CD14-positive monocyte (primary cell): ENCODE data around the gene BFSP2. TPM values are rescaled to one million over a fixed set of nuclear protein-coding genes. Genes with fewer than 3 reads are reported as not detected.

Experiments
- DNase-seq, 3 donors: peaks; one replicate each; pipeline ENCODE4 v3.0.0-alpha.2; 2011 to 2022
- H2AFZ ChIP-seq: 2 replicates; pipeline ENCODE4 v1.6.0; 2012; ENCODE audit warnings: mild to moderate bottlenecking, low read depth, low read length, inconsistent platforms; ENCODE audit not compliant: insufficient read depth, poor library complexity, severe bottlenecking
- H3K27ac ChIP-seq, 2 donors: 1 replicate in 1 of 2; 2 replicates in 1 of 2; pipeline ENCODE4 v1.5.1; 2012 to 2013; ENCODE audit warnings: low read length in 2 of 2, control low read depth in 1 of 2, inconsistent platforms in 1 of 2, low read depth in 1 of 2, mild to moderate bottlenecking in 1 of 2
- H3K27me3 ChIP-seq, 2 donors: one replicate each; pipeline versions ENCODE4 v1.6.0 to v1.6.1; 2011 to 2013; ENCODE audit warnings: low read length in 2 of 2; ENCODE audit not compliant: control insufficient read depth in 2 of 2, insufficient read depth in 2 of 2
- H3K36me3 ChIP-seq, 2 donors: replicated peaks in 1 of 2; 1 replicate in 1 of 2; 2 replicates in 1 of 2; pipeline versions ENCODE4 v1.5.1 to v1.6.1; 2012 to 2013; ENCODE audit warnings: low read length in 2 of 2, control low read depth in 1 of 2, inconsistent platforms in 1 of 2, mild to moderate bottlenecking in 1 of 2; ENCODE audit not compliant: insufficient read depth in 2 of 2, control insufficient read depth in 1 of 2
- H3K4me1 ChIP-seq, 2 donors: 1 replicate in 1 of 2; 2 replicates in 1 of 2; pipeline versions ENCODE4 v1.5.1 to v1.6.1; 2012 to 2013; ENCODE audit warnings: low read length in 2 of 2, control low read depth in 1 of 2, inconsistent platforms in 1 of 2, mild to moderate bottlenecking in 1 of 2, moderate library complexity in 1 of 2; ENCODE audit not compliant: insufficient read depth in 2 of 2, control insufficient read depth in 1 of 2
- H3K4me2 ChIP-seq: replicated peaks from 2 replicates; pipeline ENCODE3; 2012; ENCODE audit warnings: low read length, moderate library complexity, mild to moderate bottlenecking; ENCODE audit not compliant: poor library complexity, severe bottlenecking; ENCODE audit errors: extremely low read depth
- H3K4me3 ChIP-seq, 3 experiments: fragments of 200-600 bp in 1 of 3; sonication (generic) in 1 of 3; replicated peaks in 1 of 3; 1 replicate in 2 of 3; 2 replicates in 1 of 3; pipeline ENCODE4 v1.5.1; 2011 to 2013; ENCODE audit warnings: low read length in 3 of 3, mild to moderate bottlenecking in 3 of 3, control low read depth in 2 of 3, low read depth in 2 of 3, inconsistent platforms in 1 of 3, moderate library complexity in 1 of 3
- H3K79me2 ChIP-seq: 2 replicates; pipeline ENCODE4 v1.6.0; 2012; ENCODE audit warnings: mild to moderate bottlenecking, control low read depth, inconsistent platforms, low read length, moderate library complexity; ENCODE audit not compliant: insufficient read depth
- H3K9ac ChIP-seq: 2 replicates; pipeline ENCODE4 v1.6.0; 2017; ENCODE audit warnings: low read length, mild to moderate bottlenecking; ENCODE audit not compliant: insufficient read depth, poor library complexity, severe bottlenecking
- H3K9me3 ChIP-seq, 2 donors: replicated peaks in 1 of 2; 1 replicate in 1 of 2; 2 replicates in 1 of 2; pipeline versions ENCODE4 v1.5.1 to v1.6.1; 2012 to 2013; ENCODE audit warnings: low read length in 2 of 2, control low read depth in 1 of 2; ENCODE audit not compliant: control insufficient read depth in 1 of 2, insufficient read depth in 1 of 2
- H4K20me1 ChIP-seq: 2 replicates; pipeline ENCODE4 v1.6.0; 2012; ENCODE audit warnings: mild to moderate bottlenecking, low read length, control low read depth, moderate library complexity; ENCODE audit not compliant: insufficient read depth
- H3K27ac Mint-ChIP-seq, 7 donors: one replicate each; pipeline ENCODE4 v1.8.0; 2020; ENCODE audit warnings: mild to moderate bottlenecking in 7 of 7, mixed read lengths in 7 of 7, moderate library complexity in 6 of 7, inconsistent platforms in 2 of 7
- H3K27me3 Mint-ChIP-seq, 3 donors: one replicate each; pipeline ENCODE4 v1.8.0; 2021 to 2022; ENCODE audit warnings: low read depth in 3 of 3, mild to moderate bottlenecking in 3 of 3, mixed read lengths in 3 of 3, moderate library complexity in 3 of 3, inconsistent platforms in 1 of 3
- H3K36me3 Mint-ChIP-seq, 2 donors: one replicate each; pipeline ENCODE4 v1.8.0; 2020; ENCODE audit warnings: mixed read lengths in 2 of 2, inconsistent platforms in 1 of 2, mild to moderate bottlenecking in 1 of 2
- H3K4me1 Mint-ChIP-seq: one replicate; pipeline ENCODE4 v1.8.0; 2020; ENCODE audit warnings: mild to moderate bottlenecking, mixed read lengths
- H3K4me3 Mint-ChIP-seq, 2 donors: one replicate each; pipeline ENCODE4 v1.8.0; 2020; ENCODE audit warnings: mild to moderate bottlenecking in 2 of 2, mixed read lengths in 2 of 2, moderate library complexity in 1 of 2
- H3K9me3 Mint-ChIP-seq, 7 donors: one replicate each; pipeline ENCODE4 v1.8.0; 2020 to 2022; ENCODE audit warnings: mixed read lengths in 7 of 7, mild to moderate bottlenecking in 6 of 7, moderate library complexity in 6 of 7, inconsistent platforms in 2 of 7
- CTCF ChIP-seq: fragments of 200-600 bp; IDR thresholded peaks from one replicate; pipeline ENCODE4 v1.8.0; 2022; ENCODE audit warnings: antibody characterized with exemption, mild to moderate bottlenecking
- whole genome bisulfite sequencing: methylation state at CpG from one replicate; pipeline ENCODE4 v1.1.5; 2013; ENCODE audit warnings: missing lambda C conversion rate; ENCODE audit not compliant: insufficient coverage; 5-methylcytosine and 5-hydroxymethylcytosine counted together
- intact Hi-C, 2 donors: fragments of 100-400 bp; cut with micrococcal nuclease; formaldehyde crosslinking; loops; one replicate each; pipeline versions ENCODE4 v1.15.0 to v1.15.1; 2023
- polyA plus RNA-seq, 3 donors: library from polyadenylated mRNA; depleted of rRNA in 1 of 3; unstranded in 2 of 3; stranded (reverse) in 1 of 3; fragments of 300-500 nt in 2 of 3; fragments of >200 nt in 1 of 3; fragmentation: Illumina TruSeq in 2 of 3; gene quantifications; 1 replicate in 2 of 3; 2 replicates in 1 of 3; pipeline ENCODE4 v1.2.3, GENCODE V29; 2012 to 2021

The BFSP2 gene
- polyA plus RNA-seq, 3 donors, result not detected

GRCh38 chr3:133467780-133468179 lies 67.9 kb downstream of the BFSP2 start:
- H3K27ac Mint-ChIP-seq, result no peak overlapping the region
- H3K4me2 ChIP-seq, result no peak overlapping the region
- intact Hi-C loops, result no loop called here

GRCh38 chr3:133468251-133468721 lies 68.4 kb downstream of the BFSP2 start:
- Histone ChIP-seq H3K4me2 (no peak overlapping the region), H3K9me3 (no peaks in the 10 kb centered on the region), H3K27me3 (no peaks in the 10 kb centered on the region), H3K36me3 (no peaks in the 10 kb centered on the region), H3K4me1 (peaks cover 0 to 4% of the 10 kb centered on the region in 2 donors), H2AFZ (no peak overlapping the region), H4K20me1 (no peaks in the 10 kb centered on the region), H3K79me2 (no peaks in the 10 kb centered on the region), H3K27ac (no peak overlapping the region), H3K4me3 (no peak overlapping the region), H3K9ac (no peak overlapping the region)
- peaks cover 6% of the 10 kb centered on the region for H3K4me1 Mint-ChIP-seq
- H3K9me3 Mint-ChIP-seq, result peaks cover 0 to 1% (median 0%) of the 10 kb centered on the region in 7 donors
- H3K27ac Mint-ChIP-seq, result no peak overlapping the region
- no peak for DNase-seq
- H3K4me3 Mint-ChIP-seq, result no peak overlapping the region
- intact Hi-C loops, result no loop called here
- WGBS, result 91% methylated on average over 1 of the region's 3 CpGs
- TF ChIP-seq CTCF, result no peak
- H3K27me3 Mint-ChIP-seq, result peaks cover 0 to 2% (median 0%) of the 10 kb centered on the region in 3 donors
- no peaks in the 10 kb centered on the region for H3K36me3 Mint-ChIP-seq

More at GRCh38 chr3:133467780-133468179, 67.9 kb downstream of the BFSP2 start:
- Histone ChIP-seq H3K36me3 (no peaks in the 10 kb centered on the region), H3K4me1 (peaks cover 0 to 4% of the 10 kb centered on the region in 2 donors), H4K20me1 (no peaks in the 10 kb centered on the region), H3K9ac (no peak overlapping the region), H3K4me3 (no peak overlapping the region), H3K9me3 (no peaks in the 10 kb centered on the region), H3K27ac (no peak overlapping the region), H3K79me2 (no peaks in the 10 kb centered on the region), H2AFZ (no peak overlapping the region), H3K27me3 (no peaks in the 10 kb centered on the region)
- Mint-ChIP-seq H3K36me3 (no peaks in the 10 kb centered on the region), H3K9me3 (peaks cover 0 to 1% (median 0%) of the 10 kb centered on the region in 7 donors), H3K4me3 (no peak overlapping the region), H3K4me1 (peaks cover 9% of the 10 kb centered on the region), H3K27me3 (peaks cover 0 to 2% (median 0%) of the 10 kb centered on the region in 3 donors)
- 94% methylated on average over 2 of the region's 2 CpGs for WGBS
- TF ChIP-seq CTCF, result no peak
- no peak for DNase-seq
